H9 (cell line): Measurements from ENCODE around the gene ZFP62. TPM values are rescaled to one million over a fixed set of nuclear protein-coding genes. Genes with fewer than 3 reads are reported as not detected.

Experiments used
- DNase-seq: peaks from one replicate; pipeline ENCODE4 v3.0.0-alpha.2; 2017
- H2AFZ ChIP-seq: one replicate; pipeline ENCODE4 v1.6.1; 2013; ENCODE audit warnings: mild to moderate bottlenecking, low read length, control low read depth, moderate library complexity
- H2AK5ac ChIP-seq: 2 replicates; pipeline ENCODE4 v1.6.1; 2013; ENCODE audit warnings: low read length, control low read depth, mixed read lengths; ENCODE audit not compliant: insufficient read length
- H2BK120ac ChIP-seq: one replicate; pipeline ENCODE4 v1.6.1; 2013; ENCODE audit warnings: low read depth, mild to moderate bottlenecking, low read length, control low read depth, inconsistent platforms; ENCODE audit not compliant: poor library complexity, severe bottlenecking
- H2BK12ac ChIP-seq: 2 replicates; pipeline ENCODE4 v1.6.1; 2013; ENCODE audit warnings: low read length, control low read depth, mixed read lengths, low read depth; ENCODE audit not compliant: insufficient read length
- H2BK15ac ChIP-seq: 2 replicates; pipeline ENCODE4 v1.6.1; 2013; ENCODE audit warnings: low read depth, low read length, control low read depth
- H2BK20ac ChIP-seq: one replicate; pipeline ENCODE4 v1.6.1; 2013; ENCODE audit warnings: low read depth, mild to moderate bottlenecking, low read length, control low read depth, inconsistent platforms; ENCODE audit not compliant: poor library complexity, severe bottlenecking
- H2BK5ac ChIP-seq: 2 replicates; pipeline ENCODE4 v1.6.1; 2013; ENCODE audit warnings: low read length, control low read depth, mixed read lengths; ENCODE audit not compliant: insufficient read length
- H3K14ac ChIP-seq: 2 replicates; pipeline ENCODE4 v1.6.1; 2013; ENCODE audit warnings: low read length, control low read depth; ENCODE audit not compliant: insufficient read depth
- H3K18ac ChIP-seq: 2 replicates; pipeline ENCODE4 v1.6.1; 2013; ENCODE audit warnings: low read depth, mild to moderate bottlenecking, mixed read lengths, low read length, control low read depth; ENCODE audit not compliant: insufficient read length
- H3K23ac ChIP-seq: 2 replicates; pipeline ENCODE4 v1.6.1; 2013; ENCODE audit warnings: low read length, control low read depth, mixed read lengths, low read depth; ENCODE audit not compliant: insufficient read length
- H3K23me2 ChIP-seq: 2 replicates; pipeline ENCODE4 v1.6.1; 2013; ENCODE audit warnings: low read depth, mild to moderate bottlenecking, mixed read lengths, low read length, control low read depth; ENCODE audit not compliant: insufficient read length, poor library complexity, severe bottlenecking
- H3K27ac ChIP-seq: 2 replicates; pipeline ENCODE4 v1.5.1; 2013; ENCODE audit warnings: low read length, control low read depth, mixed read lengths, low read depth; ENCODE audit not compliant: insufficient read length
- H3K27me3 ChIP-seq: 2 replicates; pipeline ENCODE4 v1.6.1; 2013; ENCODE audit warnings: low read length, control low read depth, inconsistent platforms; ENCODE audit not compliant: insufficient read depth
- H3K4ac ChIP-seq: 2 replicates; pipeline ENCODE4 v1.6.1; 2013; ENCODE audit warnings: low read depth, mild to moderate bottlenecking, control low read depth, inconsistent platforms, low read length, moderate library complexity
- H3K4me1 ChIP-seq: 2 replicates; pipeline ENCODE4 v1.6.1; 2013; ENCODE audit warnings: low read length, control low read depth, inconsistent platforms; ENCODE audit not compliant: insufficient read depth
- H3K4me2 ChIP-seq: 2 replicates; pipeline ENCODE4 v1.6.1; 2013; ENCODE audit warnings: low read length, control low read depth, mixed read lengths; ENCODE audit not compliant: insufficient read length, insufficient read depth
- H3K56ac ChIP-seq: 2 replicates; pipeline ENCODE4 v1.6.1; 2013; ENCODE audit warnings: low read depth, mild to moderate bottlenecking, mixed read lengths, low read length, control low read depth; ENCODE audit not compliant: insufficient read length
- H3K79me1 ChIP-seq: 2 replicates; pipeline ENCODE4 v1.6.1; 2013; ENCODE audit warnings: low read depth, mild to moderate bottlenecking, moderate library complexity, low read length, control low read depth, inconsistent platforms; ENCODE audit not compliant: insufficient read depth, poor library complexity, severe bottlenecking
- H3K79me2 ChIP-seq: 2 replicates; pipeline ENCODE4 v1.6.1; 2013; ENCODE audit warnings: low read length, control low read depth, inconsistent platforms; ENCODE audit not compliant: insufficient read depth
- H3K9ac ChIP-seq: 2 replicates; pipeline ENCODE4 v1.6.1; 2013; ENCODE audit warnings: low read length, control low read depth, mixed read lengths; ENCODE audit not compliant: insufficient read length; ENCODE audit errors: extremely low read depth
- H3K9me3 ChIP-seq: one replicate; pipeline ENCODE4 v1.6.1; 2013; ENCODE audit warnings: low read depth, low read length, inconsistent platforms; ENCODE audit not compliant: control insufficient read depth
- H3T11ph ChIP-seq: one replicate; pipeline ENCODE4 v1.6.1; 2013; ENCODE audit warnings: mild to moderate bottlenecking, low read length, control low read depth, inconsistent platforms
- H4K20me1 ChIP-seq: one replicate; pipeline ENCODE4 v1.6.1; 2013; ENCODE audit not compliant: control insufficient read depth, insufficient read length, insufficient read depth
- H4K5ac ChIP-seq: 2 replicates; pipeline ENCODE4 v1.6.1; 2013; ENCODE audit warnings: low read depth, mild to moderate bottlenecking, mixed read lengths, low read length, control low read depth; ENCODE audit not compliant: insufficient read length
- H4K8ac ChIP-seq: replicated peaks from 2 replicates; pipeline ENCODE4 v1.6.1; 2013; ENCODE audit warnings: low read length, control low read depth, mixed read lengths, low read depth; ENCODE audit not compliant: insufficient read length
- H4K91ac ChIP-seq: 2 replicates; pipeline ENCODE4 v1.6.1; 2013; ENCODE audit warnings: low read depth, mild to moderate bottlenecking, moderate library complexity, mixed read lengths, low read length, control low read depth; ENCODE audit not compliant: insufficient read length
- H3K27ac Mint-ChIP-seq, 3 experiments: 2 replicates in 2 of 3; 3 replicates in 1 of 3; pipeline ENCODE4 v1.8.0; 2020 to 2021; ENCODE audit warnings: mixed read lengths in 3 of 3, mild to moderate bottlenecking in 1 of 3, moderate library complexity in 1 of 3
- H3K27me3 Mint-ChIP-seq: 2 replicates; pipeline ENCODE4 v1.8.0; 2021; ENCODE audit warnings: low read depth, mild to moderate bottlenecking, moderate library complexity, mixed read lengths
- H3K36me3 Mint-ChIP-seq, 3 experiments: 2 replicates in 2 of 3; 3 replicates in 1 of 3; pipeline ENCODE4 v1.8.0; 2020 to 2021; ENCODE audit warnings: low read depth in 3 of 3, mixed read lengths in 3 of 3; ENCODE audit not compliant: insufficient read depth in 1 of 3
- H3K4me1 Mint-ChIP-seq, 2 experiments: 2 replicates each; pipeline ENCODE4 v1.8.0; 2020; ENCODE audit warnings: mixed read lengths in 2 of 2
- H3K4me3 Mint-ChIP-seq, 2 experiments: 2 replicates in 1 of 2; 3 replicates in 1 of 2; pipeline ENCODE4 v1.8.0; 2020 to 2021; ENCODE audit warnings: mild to moderate bottlenecking in 2 of 2, mixed read lengths in 2 of 2, moderate library complexity in 1 of 2
- H3K9me3 Mint-ChIP-seq, 2 experiments: 2 replicates in 1 of 2; 3 replicates in 1 of 2; pipeline ENCODE4 v1.8.0; 2020; ENCODE audit warnings: mild to moderate bottlenecking in 2 of 2, mixed read lengths in 2 of 2, moderate library complexity in 1 of 2
- WGBS: extraction: QIAGEN DNeasy Blood & Tissue Kit; methylation state at CpG from one replicate; pipeline ENCODE4 v1.1.7; 2013; ENCODE audit warnings: missing lambda C conversion rate, low lambda C conversion rate, mixed read lengths; ENCODE audit not compliant: insufficient read length; ENCODE audit errors: extremely low coverage; 5-methylcytosine and 5-hydroxymethylcytosine counted together
- total RNA-seq: library from RNA; stranded (reverse); gene quantifications from 2 replicates; pipeline ENCODE4 v1.2.1, GENCODE V29; 2021
- TF ChIP-seq, protein P1 (sequence below): fragments of 200-600 bp; sonication (generic); conservative IDR thresholded peaks from 3 replicates; pipeline ENCODE4 v1.8.0; 2021; ENCODE audit warnings: antibody characterized with exemption, mild to moderate bottlenecking

The ZFP62 gene
- total RNA-seq, 1 experiment from 2014 or later: 16.2 TPM

DNA sequence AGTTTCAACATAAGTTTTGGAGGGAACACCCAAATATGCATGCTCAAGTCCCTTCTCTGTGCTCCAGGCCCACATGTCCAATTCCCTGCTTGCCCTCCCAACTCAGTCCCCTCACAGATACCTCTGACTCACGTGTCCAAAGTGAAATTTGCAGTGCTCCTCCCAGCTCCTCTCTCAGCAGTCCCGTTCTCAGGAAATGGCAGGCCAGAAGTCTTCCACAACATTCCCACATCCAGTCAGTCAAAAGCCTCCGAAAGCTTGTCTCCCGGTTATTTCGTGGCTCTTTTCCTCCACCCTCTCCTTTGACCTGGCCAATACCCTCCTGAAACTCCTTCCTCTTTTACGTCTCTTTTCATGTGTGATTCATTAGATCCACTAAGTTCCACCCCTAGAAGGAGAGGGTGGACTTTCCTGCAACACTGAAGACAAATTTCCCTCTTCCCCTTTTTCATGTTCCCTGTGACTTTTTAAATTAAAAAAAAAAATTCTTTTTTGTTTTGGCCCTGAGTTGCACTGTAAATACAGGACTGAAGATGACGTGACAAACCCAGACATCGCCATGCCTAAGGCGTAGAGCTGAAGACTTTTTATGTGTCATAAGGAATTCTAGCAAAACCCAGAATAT is 45.7 kb downstream of the ZFP62 start:
- H3K79me2 ChIP-seq: no peaks in the 10 kb centered on the region

More for the DNA sequence above, 45.7 kb downstream of the ZFP62 start:
- Histone ChIP-seq H4K5ac (no peak overlapping the region), H3K56ac (no peak overlapping the region), H4K91ac (no peak overlapping the region), H3K4ac (no peak overlapping the region), H2BK120ac (no peak overlapping the region), H4K20me1 (no peaks in the 10 kb centered on the region), H3K9me3 (no peaks in the 10 kb centered on the region), H3K79me1 (no peaks in the 10 kb centered on the region), H3K18ac (no peak overlapping the region), H2AK5ac (no peak overlapping the region), H3K4me1 (no peaks in the 10 kb centered on the region), H4K8ac (no peak overlapping the region), H3K4me2 (no peak overlapping the region), H2AFZ (no peak overlapping the region), H2BK12ac (no peak overlapping the region), H3K23ac (no peak overlapping the region), H3K9ac (no peak overlapping the region), H3K23me2 (peaks cover 7% of the 10 kb centered on the region), H2BK5ac (no peak overlapping the region), H3K27ac (no peak overlapping the region), H3K27me3 (no peaks in the 10 kb centered on the region), H2BK20ac (no peak overlapping the region), H3K14ac (no peak overlapping the region), H2BK15ac (no peak overlapping the region), H3T11ph (no peak overlapping the region)
- H3K4me3 Mint-ChIP-seq: no peak overlapping the region
- H3K27me3 Mint-ChIP-seq: peaks cover 8% of the 10 kb centered on the region
- WGBS: no CpG with 5 or more reads among the region's 9 CpGs
- no peak overlapping the region for H3K27ac Mint-ChIP-seq
- peaks cover 21 to 22% of the 10 kb centered on the region in 2 experiments for H3K4me1 Mint-ChIP-seq
- TF ChIP-seq, protein P1, sequence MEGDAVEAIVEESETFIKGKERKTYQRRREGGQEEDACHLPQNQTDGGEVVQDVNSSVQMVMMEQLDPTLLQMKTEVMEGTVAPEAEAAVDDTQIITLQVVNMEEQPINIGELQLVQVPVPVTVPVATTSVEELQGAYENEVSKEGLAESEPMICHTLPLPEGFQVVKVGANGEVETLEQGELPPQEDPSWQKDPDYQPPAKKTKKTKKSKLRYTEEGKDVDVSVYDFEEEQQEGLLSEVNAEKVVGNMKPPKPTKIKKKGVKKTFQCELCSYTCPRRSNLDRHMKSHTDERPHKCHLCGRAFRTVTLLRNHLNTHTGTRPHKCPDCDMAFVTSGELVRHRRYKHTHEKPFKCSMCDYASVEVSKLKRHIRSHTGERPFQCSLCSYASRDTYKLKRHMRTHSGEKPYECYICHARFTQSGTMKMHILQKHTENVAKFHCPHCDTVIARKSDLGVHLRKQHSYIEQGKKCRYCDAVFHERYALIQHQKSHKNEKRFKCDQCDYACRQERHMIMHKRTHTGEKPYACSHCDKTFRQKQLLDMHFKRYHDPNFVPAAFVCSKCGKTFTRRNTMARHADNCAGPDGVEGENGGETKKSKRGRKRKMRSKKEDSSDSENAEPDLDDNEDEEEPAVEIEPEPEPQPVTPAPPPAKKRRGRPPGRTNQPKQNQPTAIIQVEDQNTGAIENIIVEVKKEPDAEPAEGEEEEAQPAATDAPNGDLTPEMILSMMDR: no peak
- no peaks in the 10 kb centered on the region for H3K36me3 Mint-ChIP-seq
- H3K9me3 Mint-ChIP-seq: peaks cover 0 to 2% of the 10 kb centered on the region in 2 experiments; a peak in 2 of 5 replicates
- no peak for DNase-seq
